Gastroesophageal sphincter (tissue), 4 donors: ENCODE results near the gene ZBTB7C. TPM values are rescaled to one million over a fixed set of nuclear protein-coding genes. Genes with fewer than 3 reads are reported as not detected.

Experiments used
- ATAC-seq: fragments of 150-250 bp; one replicate; pipeline ENCODE4 v1.9.1; 2016; ENCODE audit warnings: mild to moderate bottlenecking, moderate library complexity
- H3K27ac ChIP-seq, 4 donors: fragments of 200-600 bp; sonication (generic) in 3 of 4; 1 replicate in 3 of 4; 2 replicates in 1 of 4; pipeline ENCODE4 v1.5.1; 2016 to 2019
- H3K27me3 ChIP-seq: fragments of 200-600 bp; sonication (generic); one replicate; pipeline ENCODE4 v1.5.1; 2019
- H3K36me3 ChIP-seq, 2 donors: fragments of 200-600 bp; sonication (generic); one replicate each; pipeline ENCODE4 v1.5.1; 2019; ENCODE audit warnings: control low read depth in 1 of 2
- H3K4me1 ChIP-seq, 3 donors: fragments of 200-600 bp; sonication (generic); 1 replicate in 2 of 3; 2 replicates in 1 of 3; pipeline ENCODE4 v1.5.1; 2016 to 2019; ENCODE audit warnings: control low read depth in 2 of 3
- H3K4me3 ChIP-seq, 2 donors: fragments of 200-600 bp; sonication (generic); one replicate each; pipeline ENCODE4 v1.5.1; 2019; ENCODE audit warnings: mild to moderate bottlenecking in 1 of 2, moderate library complexity in 1 of 2
- H3K9me3 ChIP-seq, 3 donors: fragments of 200-600 bp; sonication (generic); one replicate each; pipeline ENCODE4 v1.5.1; 2017 to 2019; ENCODE audit warnings: control low read depth in 2 of 3
- CTCF ChIP-seq, 4 experiments: fragments of 200-600 bp in 2 of 4; fragments of 450-650 bp in 2 of 4; sonication (generic) in 1 of 4; IDR thresholded peaks; one replicate each; pipeline ENCODE4 v1.5.1; 2017 to 2019; ENCODE audit warnings: antibody characterized with exemption in 4 of 4, mild to moderate bottlenecking in 2 of 4, moderate library complexity in 2 of 4
- EP300 ChIP-seq: sonication (generic); formaldehyde crosslinking; IDR thresholded peaks from one replicate; pipeline ENCODE4 v1.6.1; 2017; ENCODE audit warnings: antibody characterized with exemption, mild to moderate bottlenecking
- POLR2A ChIP-seq, 2 donors: fragments of 450-650 bp; IDR thresholded peaks; one replicate each; pipeline ENCODE4 v1.6.1; 2017; ENCODE audit warnings: antibody characterized with exemption in 2 of 2, mild to moderate bottlenecking in 2 of 2, moderate library complexity in 1 of 2
- POLR2AphosphoS5 ChIP-seq: sonication (generic); formaldehyde crosslinking; IDR thresholded peaks from one replicate; pipeline ENCODE4 v1.6.1; 2017; ENCODE audit warnings: antibody characterized with exemption
- WGBS, 2 donors: methylation state at CpG; one replicate each; pipeline ENCODE4 v1.1.5; 2018; ENCODE audit warnings: low coverage in 1 of 2; 5-methylcytosine and 5-hydroxymethylcytosine counted together
- total RNA-seq, 4 donors: library from RNA; depleted of rRNA; stranded (reverse); fragments of >200 nt; gene quantifications; one replicate each; pipeline ENCODE4 v1.1.0, GENCODE V29; 2016

ZBTB7C gene
- total RNA-seq, 4 donors from 2014 or later: 7.8 to 15.4 (median 11.8) TPM

- peaks cover 0 to 1% (median 0%) of the 10 kb centered on the region in 3 donors for H3K9me3 ChIP-seq
- peaks cover 0 to 15% of the 10 kb centered on the region in 2 donors for H3K36me3 ChIP-seq
- TF ChIP-seq EP300: no peak
- TF ChIP-seq POLR2A (IDR thresholded peaks at IDR 0.05): no peak
- TF ChIP-seq CTCF (IDR thresholded peaks at IDR 0.05): no peak
- no peak for TF ChIP-seq POLR2AphosphoS5
- WGBS, 2 donors: 94 to 100% methylated on average over 2 to 3 of the region's 23 CpGs
- peaks cover 0 to 7% (median 0%) of the 10 kb centered on the region in 3 donors for H3K4me1 ChIP-seq
- no peak for ATAC-seq
- H3K4me3 ChIP-seq: no peak overlapping the region
- no peak overlapping the region for H3K27ac ChIP-seq
- no peaks in the 10 kb centered on the region for H3K27me3 ChIP-seq
These were observed 368.6 kb downstream of the ZBTB7C start for GRCh38 chr18:48040457-48041110.

- ATAC-seq: no peak
- TF ChIP-seq POLR2A (IDR thresholded peaks at IDR 0.05) (no peak), EP300 (no peak), POLR2AphosphoS5 (no peak), CTCF (IDR thresholded peaks at IDR 0.05) (no peak)
- Histone ChIP-seq H3K4me3 (no peak overlapping the region), H3K36me3 (peaks cover 0 to 15% of the 10 kb centered on the region in 2 donors), H3K9me3 (no peaks in the 10 kb centered on the region), H3K27me3 (no peaks in the 10 kb centered on the region), H3K27ac (no peak overlapping the region), H3K4me1 (peaks cover 0 to 7% (median 0%) of the 10 kb centered on the region in 3 donors)
- no CpG with 5 or more reads among the region's 17 CpGs for WGBS, 2 donors
These were observed 369.4 kb downstream of the ZBTB7C start for GRCh38 chr18:48039769-48040215.

- no peaks in the 10 kb centered on the region for H3K9me3 ChIP-seq
- H3K27ac ChIP-seq: no peak overlapping the region
- no peaks in the 10 kb centered on the region for H3K27me3 ChIP-seq
- H3K4me1 ChIP-seq: peaks cover 0 to 7% (median 0%) of the 10 kb centered on the region in 3 donors
- WGBS, 2 donors: 89 to 100% methylated on average over 2 of the region's 6 CpGs
- H3K36me3 ChIP-seq: peaks cover 0 to 15% of the 10 kb centered on the region in 2 donors
- no peak overlapping the region for H3K4me3 ChIP-seq
- no peak for ATAC-seq
- TF ChIP-seq CTCF (IDR thresholded peaks at IDR 0.05) (no peak), EP300 (no peak), POLR2AphosphoS5 (no peak), POLR2A (IDR thresholded peaks at IDR 0.05) (no peak)
These were observed 370.5 kb downstream of the ZBTB7C start for GRCh38 chr18:48038636-48039035.

- Histone ChIP-seq H3K4me3 (no peak overlapping the region), H3K27me3 (no peaks in the 10 kb centered on the region), H3K4me1 (peaks cover 0 to 7% (median 0%) of the 10 kb centered on the region in 3 donors), H3K9me3 (no peaks in the 10 kb centered on the region), H3K27ac (no peak overlapping the region), H3K36me3 (peaks cover 0 to 15% of the 10 kb centered on the region in 2 donors)
- whole genome bisulfite sequencing, 2 donors: 100% methylated on average over 2 of the region's 16 CpGs; no CpG with 5 or more reads in 1 of the 2 donors
- no peak for ATAC-seq
- TF ChIP-seq CTCF (IDR thresholded peaks at IDR 0.05) (peak in 1 of 4 experiments; percentile 36), EP300 (no peak)
These were observed 371.5 kb downstream of the ZBTB7C start for GRCh38 chr18:48037481-48038271.
